ENCODE results near the gene P2RX3. TPM values are rescaled to one million over a fixed set of nuclear protein-coding genes. Genes with fewer than 3 reads are reported as not detected.

P2RX3 gene
- total RNA-seq, 4 donors from 2014 or later: not detected

GRCh38 chr11:57306940-57307565 lies 31.1 kb upstream of the P2RX3 start:
- peak; percentile 64 to 77 for DNase-seq (ENCODE audit: low spot score in 2 of 2)

GRCh38 chr11:57307666-57308270 lies 30.4 kb upstream of the P2RX3 start:
- TF ChIP-seq POLR2AphosphoS5 (IDR thresholded peaks at IDR 0.05): no peak
- Histone ChIP-seq H3K36me3 (peaks cover 23% of the 10 kb centered on the region), H3K9me3 (no peaks in the 10 kb centered on the region), H3K4me3 (peak overlapping the region; percentile 2), H3K4me1 (peaks cover 98% of the 10 kb centered on the region), H3K27ac (peak overlapping the region; percentile 46), H3K27me3 (no peaks in the 10 kb centered on the region)
- WGBS: 53% methylated on average over 7 of the region's 7 CpGs
- no peak for DNase-seq (ENCODE audit: low spot score in 2 of 2)

More at GRCh38 chr11:57306940-57307565, 31.1 kb upstream of the P2RX3 start:
- Histone ChIP-seq H3K36me3 (peaks cover 28% of the 10 kb centered on the region), H3K27me3 (no peaks in the 10 kb centered on the region), H3K4me3 (peak overlapping the region; percentile 2), H3K27ac (peak overlapping the region; percentile 46), H3K4me1 (peaks cover 91% of the 10 kb centered on the region), H3K9me3 (no peaks in the 10 kb centered on the region)
- WGBS: 53% methylated on average over 9 of the region's 9 CpGs
- TF ChIP-seq CTCF (IDR thresholded peaks at IDR 0.05): no peak
- no peak for TF ChIP-seq EP300 (IDR thresholded peaks at IDR 0.05)

- DNase-seq (ENCODE audit: low spot score in 2 of 2): peak; percentile 69 to 76
- H3K9me3 ChIP-seq: no peaks in the 10 kb centered on the region
- no peak overlapping the region for H3K4me3 ChIP-seq
- no peaks in the 10 kb centered on the region for H3K27me3 ChIP-seq
- TF ChIP-seq POLR2AphosphoS5 (IDR thresholded peaks at IDR 0.05): no peak
- TF ChIP-seq CTCF (IDR thresholded peaks at IDR 0.05): no peak
- TF ChIP-seq POLR2A (IDR thresholded peaks at IDR 0.05): no peak
- no peak for TF ChIP-seq EP300 (IDR thresholded peaks at IDR 0.05)
- WGBS: 66% methylated on average over 10 of the region's 10 CpGs
- H3K36me3 ChIP-seq: peaks cover 23% of the 10 kb centered on the region
- H3K27ac ChIP-seq: peak overlapping the region; percentile 28
- peaks cover 100% of the 10 kb centered on the region for H3K4me1 ChIP-seq
Measured at GRCh38 chr11:57308426-57309060, 29.6 kb upstream of the P2RX3 start.

- H3K9me3 ChIP-seq: no peaks in the 10 kb centered on the region
- H3K4me1 ChIP-seq: peaks cover 97% of the 10 kb centered on the region
- H3K4me3 ChIP-seq: peak overlapping the region; percentile 58
- H3K36me3 ChIP-seq: peaks cover 30% of the 10 kb centered on the region
- TF ChIP-seq CTCF (IDR thresholded peaks at IDR 0.05) (no peak), POLR2AphosphoS5 (IDR thresholded peaks at IDR 0.05) (no peak), POLR2A (IDR thresholded peaks at IDR 0.05) (no peak)
- H3K27ac ChIP-seq: peak overlapping the region; percentile 93
- H3K27me3 ChIP-seq: no peaks in the 10 kb centered on the region
- peak; percentile 63 to 74 for DNase-seq (ENCODE audit: low spot score in 2 of 2)
- WGBS: 71% methylated on average over 24 of the region's 24 CpGs
Measured at GRCh38 chr11:57309106-57310059, 28.8 kb upstream of the P2RX3 start.

GRCh38 chr11:57310091-57310490 lies 28.1 kb upstream of the P2RX3 start:
- H3K36me3 ChIP-seq: peaks cover 37% of the 10 kb centered on the region
- H3K27me3 ChIP-seq: no peaks in the 10 kb centered on the region
- H3K4me1 ChIP-seq: peaks cover 97% of the 10 kb centered on the region
- H3K4me3 ChIP-seq: peak overlapping the region; percentile 58
- WGBS: 47% methylated on average over 6 of the region's 6 CpGs
- H3K27ac ChIP-seq: peak overlapping the region; percentile 93
- no peaks in the 10 kb centered on the region for H3K9me3 ChIP-seq
- TF ChIP-seq CTCF (IDR thresholded peaks at IDR 0.05): no peak
- no peak for TF ChIP-seq EP300 (IDR thresholded peaks at IDR 0.05)
- no peak for TF ChIP-seq POLR2AphosphoS5 (IDR thresholded peaks at IDR 0.05)
- no peak for TF ChIP-seq POLR2A (IDR thresholded peaks at IDR 0.05)
- DNase-seq (ENCODE audit: low spot score in 2 of 2): peak; percentile 67 to 76
